NCI-H128 (cell line): Measurements from ENCODE around the gene A4GALT.

ENCODE experiments used
- DNase-seq: peaks from one replicate; lab custom pipeline; 2025; ENCODE audit not compliant: unreplicated experiment; lab: John Stamatoyannopoulos, UW

Gene A4GALT

GRCh38 chr22:42704896-42705295 lies 15.8 kb downstream of the A4GALT start:
- no peak for DNase-seq

- DNase-seq, result no peak
These were observed 18.0 kb downstream of the A4GALT start for GRCh38 chr22:42702675-42703074.

GRCh38 chr22:42701694-42702093 lies 19.0 kb downstream of the A4GALT start:
- DNase-seq, result no peak

- DNase-seq, result no peak
These were observed 19.8 kb downstream of the A4GALT start for GRCh38 chr22:42700901-42701300.

GRCh38 chr22:42700355-42700754 lies 20.3 kb downstream of the A4GALT start:
- no peak for DNase-seq

- no peak for DNase-seq
These were observed 20.7 kb downstream of the A4GALT start for GRCh38 chr22:42699976-42700352.

GRCh38 chr22:42699281-42699975 lies 21.2 kb downstream of the A4GALT start:
- DNase-seq, result no peak

GRCh38 chr22:42697542-42698013 lies 23.1 kb downstream of the A4GALT start:
- no peak for DNase-seq

GRCh38 chr22:42696331-42696967 lies 24.2 kb downstream of the A4GALT start:
- DNase-seq, result no peak

GRCh38 chr22:42695294-42695693 lies 25.4 kb downstream of the A4GALT start:
- DNase-seq, result no peak

- DNase-seq, result no peak
These were observed 26.6 kb downstream of the A4GALT start for GRCh38 chr22:42693763-42694683.

- DNase-seq, result no peak
These were observed 27.5 kb downstream of the A4GALT start for GRCh38 chr22:42693055-42693762.

- DNase-seq, result no peak
These were observed 28.2 kb downstream of the A4GALT start for GRCh38 chr22:42692239-42693054.

- no peak for DNase-seq
These were observed 29.2 kb downstream of the A4GALT start for GRCh38 chr22:42691440-42691839.

GRCh38 chr22:42688241-42689211 lies 32.1 kb downstream of the A4GALT start:
- no peak for DNase-seq

- DNase-seq, result no peak
These were observed 33.7 kb downstream of the A4GALT start for GRCh38 chr22:42686756-42687491.

GRCh38 chr22:42685941-42686653 lies 34.6 kb downstream of the A4GALT start:
- no peak for DNase-seq
